Thymus (tissue), 11 donors: ENCODE results near the gene PLA2G6. TPM values are rescaled to one million over a fixed set of nuclear protein-coding genes. Genes with fewer than 3 reads are reported as not detected.

Experiments
- DNase-seq, 9 donors: peaks; one replicate each; pipeline ENCODE4 v3.0.0-alpha.2; 2013; ENCODE audit warnings: low spot score in 9 of 9, low read depth in 6 of 9, missing footprints in 1 of 9
- H3K27ac ChIP-seq, 2 donors: one replicate each; pipeline ENCODE4 v1.5.1; 2013; ENCODE audit warnings: control low read depth in 1 of 2, low read depth in 1 of 2, low read length in 1 of 2, mild to moderate bottlenecking in 1 of 2, moderate library complexity in 1 of 2
- H3K27me3 ChIP-seq, 2 donors: one replicate each; pipeline ENCODE4 v1.5.1; 2013; ENCODE audit warnings: low read length in 1 of 2; ENCODE audit not compliant: control insufficient read depth in 2 of 2, insufficient read depth in 1 of 2
- H3K36me3 ChIP-seq, 2 donors: one replicate each; pipeline ENCODE4 v1.5.1; 2013; ENCODE audit warnings: low read length in 1 of 2, mild to moderate bottlenecking in 1 of 2, moderate library complexity in 1 of 2; ENCODE audit not compliant: control insufficient read depth in 2 of 2, insufficient read depth in 2 of 2
- H3K4me1 ChIP-seq, 2 donors: one replicate each; pipeline ENCODE4 v1.5.1; 2013; ENCODE audit warnings: low read length in 2 of 2; ENCODE audit not compliant: control insufficient read depth in 2 of 2, insufficient read depth in 2 of 2
- H3K4me3 ChIP-seq, 2 donors: one replicate each; pipeline ENCODE4 v1.5.1; 2013; ENCODE audit warnings: low read length in 2 of 2, control low read depth in 1 of 2, mild to moderate bottlenecking in 1 of 2
- H3K9me3 ChIP-seq, 2 donors: one replicate each; pipeline ENCODE4 v1.5.1; 2013; ENCODE audit warnings: low read length in 1 of 2, mild to moderate bottlenecking in 1 of 2; ENCODE audit not compliant: control insufficient read depth in 2 of 2, insufficient read depth in 1 of 2
- WGBS: extraction: QIAGEN DNeasy Blood & Tissue Kit; methylation state at CpG from one replicate; pipeline ENCODE4 v1.1.7; 2013; 5-methylcytosine and 5-hydroxymethylcytosine counted together
- polyA plus RNA-seq: library from polyadenylated mRNA; stranded (reverse); fragments of 200-250 nt; gene quantifications from one replicate; pipeline ENCODE4 v1.2.3, GENCODE V29; 2013
- total RNA-seq: library from RNA; stranded (reverse); fragments of 120-200 nt; gene quantifications from one replicate; pipeline ENCODE4 v1.2.4, GENCODE V29; 2013
- donor health status: healthy.

PLA2G6 gene
- total and polyA plus RNA-seq, 2 donors: 25.6 to 103 TPM

GRCh38 chr22:38087855-38088254 lies 93.8 kb downstream of the PLA2G6 start:
- Histone ChIP-seq H3K36me3 (peaks cover 0 to 5% of the 10 kb centered on the region in 2 donors), H3K27me3 (peaks cover 23 to 65% of the 10 kb centered on the region in 2 donors), H3K27ac (no peak overlapping the region), H3K4me1 (no peaks in the 10 kb centered on the region), H3K4me3 (no peak overlapping the region), H3K9me3 (no peaks in the 10 kb centered on the region)
- DNase-seq: no peak
- 98% methylated on average over 12 of the region's 12 CpGs for WGBS

- no peak overlapping the region for H3K27ac ChIP-seq
- no peak for DNase-seq
Observed at GRCh38 chr22:38086942-38087341, 94.7 kb downstream of the PLA2G6 start.

GRCh38 chr22:38086001-38086845 lies 95.4 kb downstream of the PLA2G6 start:
- Histone ChIP-seq H3K27me3 (peaks cover 39 to 80% of the 10 kb centered on the region in 2 donors), H3K36me3 (peaks cover 0 to 5% of the 10 kb centered on the region in 2 donors), H3K9me3 (no peaks in the 10 kb centered on the region), H3K4me3 (no peak overlapping the region), H3K4me1 (peaks cover 0 to 8% of the 10 kb centered on the region in 2 donors), H3K27ac (no peak overlapping the region)
- WGBS: 95% methylated on average over 25 of the region's 25 CpGs
- no peak for DNase-seq

More at GRCh38 chr22:38086942-38087341, 94.7 kb downstream of the PLA2G6 start:
- no peaks in the 10 kb centered on the region for H3K9me3 ChIP-seq
- peaks cover 0 to 6% of the 10 kb centered on the region in 2 donors for H3K4me1 ChIP-seq
- 94% methylated on average over 13 of the region's 13 CpGs for WGBS
- H3K36me3 ChIP-seq: peaks cover 0 to 5% of the 10 kb centered on the region in 2 donors
- H3K27me3 ChIP-seq: peaks cover 32 to 74% of the 10 kb centered on the region in 2 donors
- no peak overlapping the region for H3K4me3 ChIP-seq

- WGBS: 92% methylated on average over 5 of the region's 5 CpGs
- Histone ChIP-seq H3K36me3 (peaks cover 0 to 5% of the 10 kb centered on the region in 2 donors), H3K9me3 (no peaks in the 10 kb centered on the region), H3K4me1 (peaks cover 0 to 10% of the 10 kb centered on the region in 2 donors), H3K27me3 (peaks cover 45 to 85% of the 10 kb centered on the region in 2 donors), H3K4me3 (no peak overlapping the region), H3K27ac (no peak overlapping the region)
- no peak for DNase-seq
Observed at GRCh38 chr22:38085501-38085900, 96.1 kb downstream of the PLA2G6 start.

- Histone ChIP-seq H3K9me3 (no peaks in the 10 kb centered on the region), H3K27ac (no peak overlapping the region), H3K4me1 (peaks cover 0 to 10% of the 10 kb centered on the region in 2 donors), H3K4me3 (no peak overlapping the region), H3K27me3 (peaks cover 50 to 85% of the 10 kb centered on the region in 2 donors), H3K36me3 (peaks cover 0 to 5% of the 10 kb centered on the region in 2 donors)
- no peak for DNase-seq
- 96% methylated on average over 12 of the region's 12 CpGs for WGBS
Observed at GRCh38 chr22:38085056-38085455, 96.6 kb downstream of the PLA2G6 start.

- DNase-seq: no peak
- Histone ChIP-seq H3K4me1 (peaks cover 0 to 10% of the 10 kb centered on the region in 2 donors), H3K9me3 (no peaks in the 10 kb centered on the region), H3K4me3 (no peak within 1 kb of the TSS), H3K27me3 (peaks cover 46 to 87% of the 10 kb centered on the region in 2 donors), H3K27ac (no peak within 1 kb of the TSS), H3K36me3 (peaks cover 0 to 5% of the 10 kb centered on the region in 2 donors)
- 91% methylated on average over 16 of the region's 16 CpGs for WGBS
Observed at GRCh38 chr22:38083931-38084631, 97.5 kb downstream of the PLA2G6 start, which contains the start of gene SLC16A8. Gene SLC16A8 (minus strand): TSS chr22:38084184. CDS start chr22:38082873, 1,311 bp downstream.

GRCh38 chr22:38082986-38083710 lies 98.5 kb downstream of the PLA2G6 start:
- DNase-seq: no peak
- H3K4me1 ChIP-seq: peaks cover 0 to 10% of the 10 kb centered on the region in 2 donors
- H3K4me3 ChIP-seq: no peak overlapping the region
- H3K27ac ChIP-seq: no peak overlapping the region
- 81% methylated on average over 24 of the region's 24 CpGs for WGBS
- peaks cover 0 to 5% of the 10 kb centered on the region in 2 donors for H3K36me3 ChIP-seq
- no peaks in the 10 kb centered on the region for H3K9me3 ChIP-seq
- H3K27me3 ChIP-seq: peaks cover 46 to 86% of the 10 kb centered on the region in 2 donors

GRCh38 chr22:38081941-38082828 lies 99.4 kb downstream of the PLA2G6 start:
- 13% methylated on average over 52 of the region's 52 CpGs for WGBS
- Histone ChIP-seq H3K4me3 (no peak overlapping the region), H3K27me3 (peaks cover 46 to 79% of the 10 kb centered on the region in 2 donors)

More at GRCh38 chr22:38081941-38082828, 99.4 kb downstream of the PLA2G6 start:
- Histone ChIP-seq H3K36me3 (peaks cover 0 to 5% of the 10 kb centered on the region in 2 donors), H3K4me1 (peaks cover 0 to 10% of the 10 kb centered on the region in 2 donors), H3K9me3 (no peaks in the 10 kb centered on the region), H3K27ac (no peak overlapping the region)
- DNase-seq: no peak
